NCI-H524 (cell line): Measurements from ENCODE around the gene SWSAP1.

Source experiments
- DNase-seq, 2 experiments: peaks; one replicate each; lab custom pipeline; 2025; lab: John Stamatoyannopoulos, UW

The SWSAP1 gene

GRCh38 chr19:11355160-11356073 lies 19.0 kb upstream of the SWSAP1 start, which contains the start of gene PLPPR2:
PLPPR2 (plus strand) TSS chr19:11355432; CDS start chr19:11357674, 2,242 bp downstream.
- DNase-seq, result peak; percentile 69 to 81

- DNase-seq, result no peak
Observed at GRCh38 chr19:11356074-11356397, 18.4 kb upstream of the SWSAP1 start.

- peak in 1 of 2 experiments; percentile 9 for DNase-seq
Observed at GRCh38 chr19:11356676-11357550, 17.6 kb upstream of the SWSAP1 start.

- DNase-seq, result no peak
Observed at GRCh38 chr19:11359421-11359820, 15.0 kb upstream of the SWSAP1 start.

GRCh38 chr19:11361037-11361770 lies 13.3 kb upstream of the SWSAP1 start:
- DNase-seq, result no peak

GRCh38 chr19:11361771-11362731 lies 12.4 kb upstream of the SWSAP1 start:
- DNase-seq, result peak in 1 of 2 experiments; percentile 33

- DNase-seq, result no peak
Observed at GRCh38 chr19:11363881-11364280, 10.6 kb upstream of the SWSAP1 start.

- DNase-seq, result no peak
Observed at GRCh38 chr19:11364296-11364904, 10.1 kb upstream of the SWSAP1 start.

GRCh38 chr19:11364935-11365334 lies 9.5 kb upstream of the SWSAP1 start:
- no peak for DNase-seq

- peak in 1 of 2 experiments; percentile 49 for DNase-seq
Observed at GRCh38 chr19:11365557-11366117, 8.8 kb upstream of the SWSAP1 start.

- peak in 1 of 2 experiments; percentile 27 for DNase-seq
Observed at GRCh38 chr19:11367528-11367927, 6.9 kb upstream of the SWSAP1 start.

GRCh38 chr19:11370744-11371143 lies 3.7 kb upstream of the SWSAP1 start:
- DNase-seq, result no peak

GRCh38 chr19:11373166-11373884 lies 1.1 kb upstream of the SWSAP1 start:
- peak; percentile 73 to 86 for DNase-seq

GRCh38 chr19:11373885-11374432 lies 507 bp upstream of the SWSAP1 start:
- peak in 1 of 2 experiments; percentile 37 for DNase-seq

- DNase-seq, result peak in 1 of 2 experiments; percentile 56
Observed at GRCh38 chr19:11375143-11375948, 880 bp downstream of the SWSAP1 start.

GRCh38 chr19:11377237-11377636 lies 2.8 kb downstream of the SWSAP1 start:
- peak in 1 of 2 experiments; percentile 26 for DNase-seq

GRCh38 chr19:11377756-11378155 lies 3.3 kb downstream of the SWSAP1 start:
- no peak for DNase-seq
